ENCODE results near the gene SETDB1. TPM values are rescaled to one million over a fixed set of nuclear protein-coding genes. Genes with fewer than 3 reads are reported as not detected.

The SETDB1 gene
- total and polyA plus RNA-seq, 2 of the 8 experiments (the other 6 are each of a cell fraction or from before 2014, with no cell fraction given): 27.5 to 48.8 TPM

GRCh38 chr1:150968491-150968890 is 42.3 kb downstream of the SETDB1 start (continued):
- TF ChIP-seq CHD7 (IDR thresholded peaks at IDR 0.05; ENCODE audit: insufficient replicate concordance, low read length): no peak
- TF ChIP-seq POLR2A (IDR thresholded peaks at IDR 0.05; ENCODE audit: control extremely low read depth in 1 of 2, low read depth in 2 of 2, low read length in 2 of 2): no peak
- no peak for TF ChIP-seq EZH2 (IDR thresholded peaks at IDR 0.05; ENCODE audit: low read depth, low read length, severe bottlenecking)
- no peak for TF ChIP-seq KDM1A (IDR thresholded peaks at IDR 0.05; ENCODE audit: borderline replicate concordance, low read length)
- TF ChIP-seq RBBP5 (IDR thresholded peaks at IDR 0.05; ENCODE audit: borderline replicate concordance, low read depth, low read length): no peak
- no peak for TF ChIP-seq SRF (IDR thresholded peaks at IDR 0.05; ENCODE audit: low read depth, low read length)
- TF ChIP-seq HDAC6 (IDR thresholded peaks at IDR 0.05; ENCODE audit: low read depth, low read length): no peak
- no peak for TF ChIP-seq JUND (IDR thresholded peaks at IDR 0.05; ENCODE audit: low read length)
- TF ChIP-seq ZNF274 (IDR thresholded peaks at IDR 0.05; ENCODE audit: borderline replicate concordance, extremely low read depth, low read length): no peak
- TF ChIP-seq EP300 (IDR thresholded peaks at IDR 0.05; ENCODE audit: borderline replicate concordance in 1 of 2, low read depth in 2 of 2, low read length in 2 of 2): no peak

All from H1 (cell line).